HG03196 (cell line): Measurements from ENCODE around the gene TRPM6.
"Not testable (repeated sequence)": the region's sequence is repeated elsewhere in the genome, so short reads cannot be mapped to it uniquely, and the experiment has no call there.

Source experiments
- ATAC-seq: cut with Tn5 transposase; IDR thresholded peaks from one replicate; pipeline ENCODE4 v1.9.1; 2021; ENCODE audit not compliant: unreplicated experiment

The TRPM6 gene, protein sequence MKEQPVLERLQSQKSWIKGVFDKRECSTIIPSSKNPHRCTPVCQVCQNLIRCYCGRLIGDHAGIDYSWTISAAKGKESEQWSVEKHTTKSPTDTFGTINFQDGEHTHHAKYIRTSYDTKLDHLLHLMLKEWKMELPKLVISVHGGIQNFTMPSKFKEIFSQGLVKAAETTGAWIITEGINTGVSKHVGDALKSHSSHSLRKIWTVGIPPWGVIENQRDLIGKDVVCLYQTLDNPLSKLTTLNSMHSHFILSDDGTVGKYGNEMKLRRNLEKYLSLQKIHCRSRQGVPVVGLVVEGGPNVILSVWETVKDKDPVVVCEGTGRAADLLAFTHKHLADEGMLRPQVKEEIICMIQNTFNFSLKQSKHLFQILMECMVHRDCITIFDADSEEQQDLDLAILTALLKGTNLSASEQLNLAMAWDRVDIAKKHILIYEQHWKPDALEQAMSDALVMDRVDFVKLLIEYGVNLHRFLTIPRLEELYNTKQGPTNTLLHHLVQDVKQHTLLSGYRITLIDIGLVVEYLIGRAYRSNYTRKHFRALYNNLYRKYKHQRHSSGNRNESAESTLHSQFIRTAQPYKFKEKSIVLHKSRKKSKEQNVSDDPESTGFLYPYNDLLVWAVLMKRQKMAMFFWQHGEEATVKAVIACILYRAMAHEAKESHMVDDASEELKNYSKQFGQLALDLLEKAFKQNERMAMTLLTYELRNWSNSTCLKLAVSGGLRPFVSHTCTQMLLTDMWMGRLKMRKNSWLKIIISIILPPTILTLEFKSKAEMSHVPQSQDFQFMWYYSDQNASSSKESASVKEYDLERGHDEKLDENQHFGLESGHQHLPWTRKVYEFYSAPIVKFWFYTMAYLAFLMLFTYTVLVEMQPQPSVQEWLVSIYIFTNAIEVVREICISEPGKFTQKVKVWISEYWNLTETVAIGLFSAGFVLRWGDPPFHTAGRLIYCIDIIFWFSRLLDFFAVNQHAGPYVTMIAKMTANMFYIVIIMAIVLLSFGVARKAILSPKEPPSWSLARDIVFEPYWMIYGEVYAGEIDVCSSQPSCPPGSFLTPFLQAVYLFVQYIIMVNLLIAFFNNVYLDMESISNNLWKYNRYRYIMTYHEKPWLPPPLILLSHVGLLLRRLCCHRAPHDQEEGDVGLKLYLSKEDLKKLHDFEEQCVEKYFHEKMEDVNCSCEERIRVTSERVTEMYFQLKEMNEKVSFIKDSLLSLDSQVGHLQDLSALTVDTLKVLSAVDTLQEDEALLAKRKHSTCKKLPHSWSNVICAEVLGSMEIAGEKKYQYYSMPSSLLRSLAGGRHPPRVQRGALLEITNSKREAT (N-terminal part only)

DNA sequence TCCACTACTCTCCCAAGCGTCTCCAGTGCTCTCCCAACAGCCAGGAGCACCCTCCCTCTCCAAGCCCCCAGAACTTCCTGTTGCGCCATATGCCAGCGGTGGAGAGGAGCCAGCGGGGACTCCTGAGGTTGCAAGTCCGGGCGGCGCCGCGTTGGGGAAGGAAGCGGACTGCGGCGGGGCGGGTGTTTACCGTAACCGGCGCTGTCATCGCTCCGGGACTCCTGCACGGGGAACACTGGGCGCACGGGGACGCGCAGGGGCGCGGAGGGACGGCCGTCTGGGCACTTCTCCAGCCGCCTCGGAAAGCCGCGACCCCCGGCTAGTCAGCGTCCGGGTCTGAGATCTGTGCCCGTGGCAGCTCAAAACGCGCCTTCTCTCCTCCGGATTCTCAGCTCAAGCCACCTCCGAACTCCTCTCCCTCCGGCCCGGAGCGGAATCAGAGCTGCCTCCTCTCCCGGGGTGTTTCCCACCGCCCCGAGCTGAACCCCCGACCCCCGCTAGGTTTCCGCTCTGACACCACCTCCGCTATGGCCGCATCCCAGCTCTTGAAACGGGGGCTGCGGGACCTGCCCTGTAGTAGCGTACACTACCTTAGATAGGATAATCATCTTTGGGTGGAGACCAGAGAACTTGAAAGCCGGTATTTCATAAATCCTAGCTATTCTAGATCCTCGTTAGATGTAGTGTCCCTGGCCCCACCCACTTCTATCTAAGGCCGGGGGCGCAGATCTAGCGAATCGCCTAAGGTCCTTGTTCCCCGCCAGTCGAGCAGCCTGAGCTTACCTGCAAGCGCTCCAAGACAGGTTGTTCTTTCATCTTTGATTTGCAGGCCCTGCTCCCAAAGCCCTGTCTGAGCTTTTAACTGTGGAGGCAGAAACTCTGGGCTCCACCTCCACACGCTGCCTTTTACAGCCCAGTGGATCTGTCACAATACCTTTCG, at the start of gene TRPM6:
TSS of gene TRPM6 (minus strand) at position 881 of the 940 bp plus-strand sequence. CDS start at position 816, 65 bp downstream.
- ATAC-seq, result no peak

DNA sequence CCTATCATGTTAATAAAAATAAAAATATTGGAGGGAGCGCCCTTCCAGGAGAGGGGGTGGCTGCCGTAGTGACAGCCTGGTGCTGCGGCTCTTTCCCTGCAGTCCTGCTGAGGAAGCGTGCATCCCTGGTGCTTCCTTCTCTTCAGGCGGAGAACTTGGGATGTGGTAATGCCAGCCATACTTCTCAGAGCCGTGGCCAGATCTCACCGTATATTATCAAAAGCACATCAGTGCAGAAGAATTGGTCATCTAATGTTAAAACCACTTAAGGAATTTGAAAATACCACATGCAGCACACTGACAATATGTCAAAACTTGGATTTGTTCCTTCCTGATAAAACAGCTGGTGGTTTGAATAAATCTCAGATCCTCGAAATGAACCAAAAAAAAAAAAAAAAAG, 47.3 kb upstream of the TRPM6 start:
- no peak for ATAC-seq

DNA sequence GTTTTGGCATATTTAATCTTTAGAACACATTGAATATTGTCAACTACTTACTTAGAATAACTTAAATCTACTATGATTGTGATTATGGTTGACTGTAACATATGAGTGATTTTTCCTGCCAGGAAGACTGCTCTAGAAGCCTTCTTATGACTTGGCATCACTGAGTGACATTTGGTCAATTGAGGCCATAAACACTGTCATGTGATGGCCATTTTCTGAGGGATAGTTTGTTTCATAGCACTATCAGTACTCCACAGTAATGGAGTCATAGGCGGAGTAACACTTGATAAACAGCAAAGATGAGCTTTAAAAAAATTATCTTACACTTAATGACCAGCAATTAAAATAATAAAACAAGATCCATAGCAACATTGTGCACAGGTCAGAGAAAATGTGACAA, 34.0 kb upstream of the TRPM6 start:
- ATAC-seq, result no peak

DNA sequence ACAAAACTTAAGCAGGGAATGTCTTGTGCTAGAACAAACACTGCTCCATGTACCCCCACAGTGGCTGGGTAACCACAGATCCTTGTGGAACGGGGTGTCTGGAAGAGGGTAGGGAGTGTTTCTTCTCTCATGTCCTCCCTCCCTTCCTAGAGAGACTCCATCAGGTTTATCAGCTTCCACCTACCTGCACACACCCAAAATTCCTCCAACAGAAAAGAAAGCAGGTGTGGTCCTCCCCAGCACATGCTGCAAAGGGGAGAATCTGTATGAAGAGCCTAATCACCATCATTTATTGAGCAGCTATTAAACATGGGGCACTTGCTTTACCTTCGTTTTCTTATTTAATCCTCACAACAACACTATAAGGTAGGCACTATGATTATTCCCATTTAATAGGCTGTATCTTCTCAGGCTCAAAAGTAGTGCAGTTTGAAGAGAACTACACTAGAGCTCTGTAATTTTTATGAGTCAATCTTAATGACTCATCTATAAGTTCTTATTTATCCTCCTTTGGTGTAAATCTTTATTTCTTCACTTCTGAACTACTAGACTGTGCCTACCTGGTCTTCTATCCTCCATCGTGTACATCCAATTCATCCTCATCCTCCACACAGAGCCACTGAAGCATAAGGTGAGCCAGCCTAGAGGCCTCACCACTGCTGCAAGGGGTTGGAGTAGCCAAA, 33.4 kb upstream of the TRPM6 start:
- no peak for ATAC-seq

DNA sequence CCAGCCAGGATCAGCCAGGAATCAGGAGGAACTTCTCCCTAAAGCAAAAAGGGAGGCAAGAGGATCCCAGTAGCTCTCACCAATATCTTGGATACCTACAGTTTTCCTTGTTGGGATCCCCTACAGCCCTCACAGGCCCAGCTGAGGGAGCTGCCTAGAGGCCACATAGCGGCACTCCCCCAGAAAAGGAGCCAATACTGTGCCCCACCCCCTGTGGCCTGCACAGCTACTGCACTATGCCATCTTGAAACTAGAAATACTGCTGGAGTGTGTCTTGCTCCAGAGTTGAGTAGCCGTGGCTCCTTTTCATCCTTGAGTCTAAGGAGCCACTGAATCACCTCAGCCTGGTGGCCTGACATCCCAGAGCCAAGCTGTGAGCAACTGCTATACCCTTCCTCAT, 22.3 kb upstream of the TRPM6 start:
- no peak for ATAC-seq

DNA sequence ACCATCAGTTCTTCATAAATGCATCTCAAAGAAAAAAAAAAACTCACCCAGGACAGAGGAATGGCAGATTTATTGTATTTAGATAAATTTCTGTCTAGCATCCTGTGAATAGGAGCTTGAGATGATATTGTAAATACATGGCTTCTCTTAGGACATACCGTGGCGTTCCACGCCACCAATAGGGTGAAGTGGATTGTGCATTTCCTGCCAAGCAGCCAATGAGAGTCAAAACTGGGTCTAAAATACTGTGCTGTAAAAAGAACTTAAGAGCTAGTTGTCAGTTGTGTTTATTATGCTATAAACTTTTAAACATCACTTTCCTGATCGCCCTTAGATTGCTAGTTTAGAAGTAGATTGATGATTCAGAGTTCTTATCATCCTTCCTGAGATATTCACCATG, 20.9 kb upstream of the TRPM6 start:
- ATAC-seq, result no peak

DNA sequence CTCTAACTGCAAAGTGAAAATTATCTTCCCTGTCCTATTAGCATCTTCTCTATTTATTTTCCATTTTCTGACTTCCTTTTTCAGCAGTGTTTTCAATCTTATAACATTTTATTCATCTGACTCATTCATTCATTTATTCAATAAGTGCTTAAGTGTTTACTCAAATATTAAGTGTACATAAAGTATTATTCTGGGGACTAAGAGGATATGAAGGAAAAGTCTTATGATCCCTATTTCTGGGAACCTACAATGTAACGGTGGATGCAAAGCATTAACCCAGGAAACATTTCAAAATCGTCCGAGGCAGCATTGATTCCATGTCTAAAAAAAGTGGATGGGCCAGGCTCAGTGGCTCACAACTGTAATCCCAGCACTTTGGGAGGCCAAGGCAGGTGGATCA, 19.4 kb upstream of the TRPM6 start:
- ATAC-seq, result no peak

DNA sequence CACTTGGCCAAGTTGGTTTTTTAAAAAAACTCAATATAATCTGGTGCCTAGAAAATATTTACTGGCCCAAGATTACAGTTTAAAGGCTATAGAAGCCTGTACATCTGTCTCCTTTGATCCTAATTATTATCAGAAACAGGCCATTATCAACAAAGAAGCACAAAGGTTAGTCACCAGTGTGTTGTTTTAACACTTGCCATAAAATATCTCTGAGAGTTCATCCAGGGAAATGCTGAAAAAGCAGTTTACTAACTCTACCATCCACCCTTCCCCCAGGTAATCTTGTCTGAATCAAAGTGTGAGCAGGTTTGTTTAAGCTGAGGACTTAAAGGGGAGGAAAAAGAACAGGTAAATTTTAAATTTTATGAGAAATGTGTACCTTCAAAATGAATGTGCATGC, 13.3 kb upstream of the TRPM6 start:
- ATAC-seq, result no peak

DNA sequence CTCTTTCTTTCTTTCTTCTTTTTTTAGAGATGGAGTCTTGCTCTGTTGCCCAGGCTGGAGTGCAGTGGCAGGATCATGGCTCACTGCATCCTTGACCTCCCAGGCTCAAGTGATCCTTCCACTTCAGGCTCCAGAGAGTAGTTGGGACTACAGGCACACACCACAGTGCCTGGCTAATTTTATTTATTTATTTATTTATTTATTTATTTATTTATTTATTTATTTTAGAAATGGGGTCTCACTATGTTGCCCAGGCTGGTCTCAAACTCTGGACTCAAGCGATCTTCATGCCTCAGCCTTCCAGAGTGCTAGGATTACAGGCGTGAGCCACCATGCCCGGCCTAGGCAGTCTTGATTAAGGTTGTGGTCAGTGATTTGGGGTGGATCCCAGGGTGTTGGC, 728 bp upstream of the TRPM6 start:
- ATAC-seq, result not testable (repeated sequence)

DNA sequence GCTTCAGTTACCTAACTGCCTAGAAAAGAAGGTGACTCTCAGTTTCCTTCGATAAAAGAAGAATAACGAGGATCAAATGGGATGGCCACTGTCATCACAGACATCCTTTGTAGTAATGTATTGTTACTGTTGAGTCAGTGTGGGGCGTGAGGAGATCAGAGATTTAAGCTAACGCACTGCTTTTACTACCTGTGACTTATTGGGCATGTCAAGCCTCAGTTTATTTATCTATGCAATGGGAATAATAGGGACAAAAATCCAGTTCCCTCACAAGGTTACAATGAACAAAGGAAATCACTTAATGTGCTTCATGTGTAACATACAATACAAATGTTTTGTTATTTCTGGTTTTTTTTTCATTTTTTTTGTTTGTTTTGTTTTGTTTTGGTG, 255 bp upstream of the TRPM6 start:
- ATAC-seq, result no peak

DNA sequence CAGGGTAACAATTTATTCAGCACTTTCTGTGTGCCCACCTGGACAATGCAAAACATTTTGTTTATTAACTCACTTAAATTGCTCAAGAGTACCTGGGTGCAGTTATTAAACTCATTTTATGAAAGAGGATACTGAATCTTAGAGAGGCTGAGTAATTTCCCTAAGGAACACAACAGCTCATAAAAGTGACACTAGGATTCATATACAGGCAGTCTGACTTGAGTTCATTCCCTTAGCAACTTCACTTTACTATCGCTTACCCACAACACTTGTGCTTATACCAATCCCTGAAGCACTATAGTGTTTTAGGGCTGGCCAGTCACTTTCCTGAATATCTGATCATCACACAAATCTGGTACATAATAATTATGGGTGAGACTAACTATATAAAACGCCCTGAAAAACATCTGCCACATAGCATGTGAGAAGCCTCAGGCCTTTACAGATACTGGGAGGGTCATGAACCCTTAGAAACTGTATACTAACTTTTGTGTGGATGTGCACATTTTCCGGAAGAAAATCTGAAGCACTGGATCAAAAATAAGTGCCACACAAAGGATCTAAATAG, 11.3 kb downstream of the TRPM6 start:
- ATAC-seq, result no peak

DNA sequence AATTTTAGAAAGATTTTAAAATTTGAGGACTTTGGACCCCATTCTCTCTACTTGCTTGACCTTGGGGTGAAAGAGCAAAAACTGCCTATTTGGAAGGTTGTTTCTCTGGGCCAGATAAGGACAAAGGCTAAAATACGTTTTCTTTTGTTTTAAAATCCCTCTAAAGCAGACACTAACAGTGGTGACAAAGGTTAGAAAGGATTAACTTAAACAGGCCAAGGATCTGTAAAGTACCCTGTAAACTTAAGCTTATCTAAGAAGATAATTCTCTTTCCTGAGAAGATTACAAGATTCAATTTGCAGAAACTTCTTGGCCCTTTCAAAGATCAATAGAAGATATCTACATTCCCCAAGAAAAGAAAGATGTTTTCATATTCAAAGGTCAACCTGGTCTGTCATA, 12.1 kb downstream of the TRPM6 start:
- ATAC-seq, result no peak

DNA sequence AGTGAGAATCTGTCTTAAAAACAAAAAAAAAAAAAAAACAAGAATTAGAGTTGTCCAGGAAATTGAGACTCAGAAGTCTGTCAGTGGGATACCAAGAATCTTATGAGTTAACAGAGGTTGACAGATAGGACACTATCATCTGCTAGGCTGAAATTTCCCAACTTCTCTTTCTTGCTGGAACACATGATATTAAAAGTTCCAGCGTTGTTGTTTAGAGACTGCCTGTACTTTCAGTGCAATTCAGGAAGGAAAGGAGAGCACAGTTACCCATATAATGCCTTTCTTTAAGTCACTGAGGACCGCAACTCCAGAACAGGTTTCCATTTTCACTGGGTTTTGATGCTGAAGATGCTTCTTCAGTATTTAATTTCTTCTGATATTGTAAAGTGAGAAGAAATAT, 13.5 kb downstream of the TRPM6 start:
- no peak for ATAC-seq

DNA sequence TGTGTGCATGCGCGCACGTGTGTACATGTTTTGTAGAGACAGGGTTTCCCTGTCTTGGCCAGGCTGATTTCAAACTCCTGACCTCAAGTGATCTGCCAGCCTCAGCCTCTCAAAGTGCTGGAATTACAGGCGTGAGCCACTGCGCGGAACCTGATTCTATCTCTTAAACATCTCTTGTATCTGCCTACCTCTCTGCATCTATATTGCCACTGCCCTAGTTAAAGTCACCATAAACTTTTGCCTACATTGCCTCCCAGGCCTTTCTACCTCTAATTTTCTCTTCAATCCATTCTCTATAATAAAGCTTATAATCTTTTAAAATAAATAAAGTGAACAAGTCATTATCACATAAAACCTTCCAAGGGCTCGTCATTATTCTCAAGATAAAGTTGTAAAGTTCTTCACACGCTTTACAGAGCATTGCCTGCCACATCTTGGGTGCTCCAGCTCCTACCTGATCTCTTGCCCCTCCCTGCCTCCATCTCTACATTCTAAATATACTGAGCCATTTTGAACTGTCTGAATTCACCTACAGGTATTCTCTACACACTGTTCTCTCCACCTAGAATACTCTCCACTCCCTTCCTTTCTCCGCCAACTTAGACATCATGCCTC, 15.0 kb downstream of the TRPM6 start:
- ATAC-seq, result no peak

DNA sequence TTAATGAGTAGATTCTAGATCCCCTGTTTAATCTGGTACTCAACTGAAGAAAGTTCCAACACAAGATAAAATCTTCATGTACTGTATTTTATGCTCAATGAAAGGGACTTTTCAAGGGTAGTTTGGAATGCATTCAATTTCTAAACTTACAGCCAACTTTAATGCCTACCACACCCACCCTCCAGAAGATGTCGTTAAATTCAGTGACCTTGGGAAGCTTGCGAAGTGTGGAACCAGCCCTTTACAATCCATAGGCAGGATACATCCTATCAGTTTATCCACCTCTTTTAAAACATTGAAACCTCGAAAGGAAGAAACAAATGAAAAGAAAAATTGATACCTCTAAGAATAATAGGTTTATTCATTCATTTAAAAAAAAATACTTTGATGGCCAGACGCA, 20.2 kb downstream of the TRPM6 start:
- no peak for ATAC-seq

DNA sequence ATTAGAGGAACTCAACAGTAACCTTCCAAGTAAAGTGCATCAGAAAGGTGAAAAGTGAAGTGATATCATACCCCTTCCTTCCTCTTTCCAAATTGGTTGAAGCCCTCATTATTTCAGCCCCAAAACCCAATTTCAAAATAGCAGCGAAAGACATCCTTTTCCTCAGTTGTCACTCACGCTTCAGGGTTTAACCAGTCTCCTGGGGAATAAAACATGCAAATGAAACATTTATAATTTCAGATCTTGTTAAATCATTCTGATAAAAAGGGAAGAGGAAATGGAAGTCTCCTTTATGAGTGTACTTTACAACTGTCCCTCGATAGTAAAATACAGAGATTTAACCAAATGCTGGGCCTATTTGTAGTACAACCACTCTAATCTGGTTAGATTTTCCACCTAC, 22.5 kb downstream of the TRPM6 start:
- ATAC-seq, result no peak

DNA sequence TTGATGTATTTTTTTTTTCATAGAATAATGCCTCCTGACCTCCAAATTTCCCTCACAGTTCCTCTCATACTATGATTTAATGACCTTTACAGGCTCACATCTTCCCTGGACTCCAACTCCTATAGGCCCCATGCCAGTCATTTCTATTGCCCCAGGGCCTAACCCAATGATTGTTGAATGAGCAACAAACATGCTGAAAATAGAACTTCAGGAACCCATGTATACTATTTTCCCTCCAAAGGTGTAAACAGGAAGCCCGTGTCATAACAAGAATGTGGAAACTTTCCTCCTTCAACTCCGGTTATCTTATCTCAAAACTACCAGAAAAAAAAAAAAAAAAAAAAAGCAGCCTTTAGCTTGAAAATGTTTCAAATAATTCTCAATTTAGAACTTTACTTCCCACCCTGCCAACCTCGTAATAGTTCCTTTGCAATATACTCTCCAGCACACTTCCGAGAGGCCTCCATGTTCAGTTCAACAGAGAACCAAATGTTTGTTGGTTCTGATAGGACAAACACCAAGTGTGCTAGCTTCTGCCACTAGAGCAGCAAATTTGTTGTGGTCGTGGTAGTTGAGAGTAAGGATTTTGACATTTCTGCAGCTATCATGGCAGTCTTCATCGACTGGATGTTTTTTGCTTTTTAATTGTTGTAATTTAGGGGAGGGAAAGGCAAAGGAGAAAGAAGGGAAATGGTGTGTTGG, 25.8 kb downstream of the TRPM6 start:
- ATAC-seq, result no peak

DNA sequence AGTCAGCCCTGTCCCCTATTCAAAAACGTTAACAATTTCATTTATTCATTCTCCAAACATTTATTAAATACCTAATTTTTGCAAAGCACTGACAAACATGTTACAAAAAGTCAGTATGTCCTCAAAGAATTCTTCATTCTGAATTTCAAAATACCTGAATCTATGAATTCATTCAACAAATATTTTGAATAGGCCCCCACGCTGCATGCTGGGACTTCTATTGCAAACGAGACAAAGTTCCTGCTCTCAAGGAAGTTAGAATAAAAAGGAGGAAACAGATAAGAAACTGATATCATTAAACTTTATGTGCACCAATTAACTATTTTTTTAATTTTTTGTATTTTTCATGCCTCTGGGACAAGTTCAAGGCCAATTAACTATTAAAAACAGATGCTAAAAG, 26.6 kb downstream of the TRPM6 start:
- no peak for ATAC-seq
